GM23338 (cell line): ENCODE results near the gene LRRC75B.

Experiments
- CTCF ChIP-seq, 2 experiments: fragments of 200-600 bp in 1 of 2; sonication (generic) in 1 of 2; conservative IDR thresholded peaks; 2 replicates each; pipeline versions ENCODE4 v1.5.1 to v1.6.1; 2016 to 2017; ENCODE audit warnings: antibody characterized with exemption in 2 of 2, low read depth in 2 of 2, mild to moderate bottlenecking in 2 of 2, moderate library complexity in 1 of 2
- EZH2 ChIP-seq: fragments of 200-600 bp; sonication (generic); IDR thresholded peaks from one replicate; pipeline ENCODE4 v1.8.0; 2017; ENCODE audit warnings: antibody characterized with exemption, mild to moderate bottlenecking, low read depth; ENCODE audit not compliant: unreplicated experiment
- EZH2phosphoT487 ChIP-seq: fragments of 200-600 bp; sonication (generic); IDR thresholded peaks from one replicate; pipeline ENCODE4 v1.8.1; 2018; ENCODE audit warnings: antibody characterized with exemption; ENCODE audit not compliant: unreplicated experiment
- NANOG ChIP-seq: IDR thresholded peaks from 2 replicates; pipeline ENCODE4 v1.6.1; 2016; ENCODE audit warnings: antibody characterized with exemption, borderline replicate concordance

- TF ChIP-seq CTCF (conservative IDR thresholded peaks at IDR 0.05; ENCODE audit: low read depth in 2 of 2) (no peak), EZH2 (no peak), NANOG (no peak), EZH2phosphoT487 (no peak)
These were observed 38.3 kb downstream of the LRRC75B start, which contains the start of gene GUCD1 for GRCh38 chr22:24554313-24555164.
